GM19099 (cell line): Measurements from ENCODE around the gene LAMA5.

ENCODE experiments used
- POLR2A ChIP-seq: IDR thresholded peaks from 3 replicates; pipeline ENCODE4 v1.6.1; 2011; ENCODE audit warnings: low read depth; ENCODE audit not compliant: insufficient read length; ENCODE audit errors: extremely low read depth

Gene LAMA5

GRCh38 chr20:62311150-62311549 lies 56.0 kb downstream of the LAMA5 start:
- TF ChIP-seq POLR2A, result no peak

- no peak for TF ChIP-seq POLR2A
Observed at GRCh38 chr20:62310757-62311121, 56.4 kb downstream of the LAMA5 start.

- no peak for TF ChIP-seq POLR2A
Observed at GRCh38 chr20:62309947-62310756, 57.0 kb downstream of the LAMA5 start.

GRCh38 chr20:62309198-62309944 lies 57.7 kb downstream of the LAMA5 start:
- TF ChIP-seq POLR2A, result no peak

- TF ChIP-seq POLR2A, result no peak
Observed at GRCh38 chr20:62308102-62308822, 58.9 kb downstream of the LAMA5 start.

GRCh38 chr20:62307226-62308101 lies 59.6 kb downstream of the LAMA5 start:
- no peak for TF ChIP-seq POLR2A

GRCh38 chr20:62306414-62307187 lies 60.5 kb downstream of the LAMA5 start:
- no peak for TF ChIP-seq POLR2A

- no peak for TF ChIP-seq POLR2A
Observed at GRCh38 chr20:62305765-62306413, 61.2 kb downstream of the LAMA5 start.

- TF ChIP-seq POLR2A, result no peak
Observed at GRCh38 chr20:62305149-62305764, 61.9 kb downstream of the LAMA5 start.

- TF ChIP-seq POLR2A, result no peak
Observed at GRCh38 chr20:62304331-62305148, 62.6 kb downstream of the LAMA5 start.

- no peak for TF ChIP-seq POLR2A
Observed at GRCh38 chr20:62303340-62304226, 63.5 kb downstream of the LAMA5 start.

- TF ChIP-seq POLR2A, result no peak
Observed at GRCh38 chr20:62303062-62303339, 64.1 kb downstream of the LAMA5 start.
